Bronchial epithelial cell (primary cell): ENCODE data around the gene RGL2. TPM values are rescaled to one million over a fixed set of nuclear protein-coding genes. Genes with fewer than 3 reads are reported as not detected.

Experiments
- DNase-seq: peaks from one replicate; pipeline ENCODE4 v3.0.0-alpha.2; 2010; ENCODE audit warnings: low read depth
- FAIRE-seq: peaks from 2 replicates; lab custom pipeline; 2011; peaks lifted over from hg19 to GRCh38; lab: Jason Lieb, UNC
- H3K27me3 ChIP-seq: 2 replicates; pipeline ENCODE4 v1.5.1; 2011; ENCODE audit warnings: low read length; ENCODE audit not compliant: control insufficient read depth, insufficient read depth
- H3K36me3 ChIP-seq: 2 replicates; pipeline ENCODE4 v1.5.1; 2011; ENCODE audit warnings: low read length; ENCODE audit not compliant: control insufficient read depth, insufficient read depth
- H3K4me3 ChIP-seq: 2 replicates; pipeline ENCODE4 v1.5.1; 2011; ENCODE audit warnings: mild to moderate bottlenecking, low read depth, low read length, control low read depth
- total RNA-seq: library from RNA; depleted of rRNA; stranded (reverse); fragments of >200 nt; gene quantifications from 2 replicates; pipeline ENCODE4 v1.2.1, GENCODE V29; 2014
- TF ChIP-seq, protein P1 (sequence below): IDR thresholded peaks from 2 replicates; pipeline ENCODE4 v1.5.1; 2011; ENCODE audit warnings: mild to moderate bottlenecking, moderate library complexity, low read length, control low read depth, inconsistent platforms; ENCODE audit not compliant: insufficient read depth, severe bottlenecking

RGL2 gene
- total RNA-seq, 1 donor from 2014 or later = 22.6 TPM

- TF ChIP-seq, protein P1, sequence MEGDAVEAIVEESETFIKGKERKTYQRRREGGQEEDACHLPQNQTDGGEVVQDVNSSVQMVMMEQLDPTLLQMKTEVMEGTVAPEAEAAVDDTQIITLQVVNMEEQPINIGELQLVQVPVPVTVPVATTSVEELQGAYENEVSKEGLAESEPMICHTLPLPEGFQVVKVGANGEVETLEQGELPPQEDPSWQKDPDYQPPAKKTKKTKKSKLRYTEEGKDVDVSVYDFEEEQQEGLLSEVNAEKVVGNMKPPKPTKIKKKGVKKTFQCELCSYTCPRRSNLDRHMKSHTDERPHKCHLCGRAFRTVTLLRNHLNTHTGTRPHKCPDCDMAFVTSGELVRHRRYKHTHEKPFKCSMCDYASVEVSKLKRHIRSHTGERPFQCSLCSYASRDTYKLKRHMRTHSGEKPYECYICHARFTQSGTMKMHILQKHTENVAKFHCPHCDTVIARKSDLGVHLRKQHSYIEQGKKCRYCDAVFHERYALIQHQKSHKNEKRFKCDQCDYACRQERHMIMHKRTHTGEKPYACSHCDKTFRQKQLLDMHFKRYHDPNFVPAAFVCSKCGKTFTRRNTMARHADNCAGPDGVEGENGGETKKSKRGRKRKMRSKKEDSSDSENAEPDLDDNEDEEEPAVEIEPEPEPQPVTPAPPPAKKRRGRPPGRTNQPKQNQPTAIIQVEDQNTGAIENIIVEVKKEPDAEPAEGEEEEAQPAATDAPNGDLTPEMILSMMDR = no peak
- no peak for DNase-seq
- no peak for FAIRE-seq
- H3K36me3 ChIP-seq = peaks cover 31% of the 10 kb centered on the region
- peak overlapping the region; percentile 81 for H3K4me3 ChIP-seq
- no peaks in the 10 kb centered on the region for H3K27me3 ChIP-seq
Observed at GRCh38 chr6:33273924-33274902, 24.5 kb downstream of the RGL2 start.

GRCh38 chr6:33273129-33273923 lies 25.4 kb downstream of the RGL2 start:
- Histone ChIP-seq H3K27me3 (no peaks in the 10 kb centered on the region), H3K36me3 (peaks cover 35% of the 10 kb centered on the region), H3K4me3 (peak overlapping the region; percentile 81)
- DNase-seq (no peak), FAIRE-seq (no peak)
- TF ChIP-seq, protein P1 = no peak

GRCh38 chr6:33272275-33273128 lies 26.2 kb downstream of the RGL2 start:
- peaks cover 40% of the 10 kb centered on the region for H3K36me3 ChIP-seq
- DNase-seq (peak; percentile 10), FAIRE-seq (no peak)

DNA sequence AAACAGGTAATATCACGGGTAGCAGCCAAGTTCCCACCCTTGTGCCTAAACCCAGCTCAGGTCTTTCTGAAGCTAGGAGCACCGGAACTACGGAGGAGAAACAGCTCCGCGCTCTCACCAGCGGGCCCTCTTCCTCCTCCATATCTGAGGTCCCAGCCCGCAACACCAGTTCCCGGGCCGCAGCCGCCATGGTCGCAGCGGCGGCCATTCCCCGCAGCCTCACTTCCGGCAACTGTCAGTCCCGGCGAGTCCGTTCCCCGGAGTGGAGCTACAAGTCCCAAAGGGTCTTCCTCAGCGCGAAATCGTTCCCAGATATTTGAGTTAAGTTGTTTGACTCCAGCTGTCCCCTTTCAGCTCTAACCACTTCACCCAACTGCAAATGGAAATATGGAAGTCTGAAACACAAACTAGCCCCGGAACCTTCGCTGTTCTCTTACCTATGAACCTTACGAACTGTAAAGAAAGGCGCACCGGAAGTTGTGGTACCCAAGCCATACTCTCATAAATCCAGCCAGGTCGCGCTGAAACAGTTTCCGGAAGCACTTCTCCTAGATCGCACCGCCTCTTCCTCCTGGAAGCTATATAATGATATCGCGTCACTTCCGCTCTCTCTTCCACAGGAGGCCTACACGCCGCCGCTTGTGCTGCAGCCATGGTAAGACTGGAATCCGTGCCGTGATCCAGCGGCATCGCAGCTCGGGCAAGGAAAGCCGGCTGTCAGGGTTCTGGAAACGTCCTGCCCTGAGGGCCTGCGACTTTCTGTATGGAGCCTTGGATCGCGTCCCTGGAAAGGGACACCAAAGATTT lies 27.1 kb downstream of the RGL2 start, which contains the start of the genes RPS18 and VPS52:
Gene RPS18 (plus strand): TSS at position 608 of the 807 bp plus-strand sequence. CDS start 45 bp downstream, at position 653.
Gene VPS52 (minus strand): TSS at position 409 of the 807 bp plus-strand sequence. CDS start 201 bp downstream, at position 208.
- Histone ChIP-seq H3K27me3 (no peaks in the 10 kb centered on the region), H3K4me3 (peak within 1 kb of the TSS; percentile 81), H3K36me3 (peaks cover 42% of the 10 kb centered on the region)
- TF ChIP-seq, protein P1 = no peak
- DNase-seq (peak; percentile 96), FAIRE-seq (peak; percentile 23)

More at GRCh38 chr6:33272275-33273128, 26.2 kb downstream of the RGL2 start:
- TF ChIP-seq, protein P1 = no peak
- no peaks in the 10 kb centered on the region for H3K27me3 ChIP-seq
- peak overlapping the region; percentile 81 for H3K4me3 ChIP-seq

- TF ChIP-seq, protein P1 = peak; percentile 1
- FAIRE-seq = no peak
- Histone ChIP-seq H3K36me3 (peaks cover 42% of the 10 kb centered on the region), H3K4me3 (peak overlapping the region; percentile 81), H3K27me3 (no peaks in the 10 kb centered on the region)
- no peak for DNase-seq
Observed at GRCh38 chr6:33271117-33271467, 27.6 kb downstream of the RGL2 start.
